GM18867 (cell line): ENCODE results near the gene DNAJC6.
A peak's percentile ranks its signal among the peaks of the same experiment; 100 is the strongest.

Experiments
- ATAC-seq: cut with Tn5 transposase; IDR thresholded peaks from one replicate; pipeline ENCODE4 v1.9.1; 2021; ENCODE audit warnings: mild to moderate bottlenecking, moderate library complexity; ENCODE audit not compliant: unreplicated experiment

DNAJC6 gene

GRCh38 chr1:65399003-65399402 is 89.7 kb downstream of the DNAJC6 start:
- no peak for ATAC-seq

GRCh38 chr1:65401612-65402011 is 92.3 kb downstream of the DNAJC6 start:
- no peak for ATAC-seq

GRCh38 chr1:65404941-65405340 is 95.6 kb downstream of the DNAJC6 start:
- no peak for ATAC-seq

- no peak for ATAC-seq
Observed at GRCh38 chr1:65407877-65408276, 98.5 kb downstream of the DNAJC6 start.

GRCh38 chr1:65409314-65409713 is 100.0 kb downstream of the DNAJC6 start:
- ATAC-seq: no peak

GRCh38 chr1:65409816-65410326 is 100.5 kb downstream of the DNAJC6 start:
- ATAC-seq: no peak

GRCh38 chr1:65412256-65412983 is 103.1 kb downstream of the DNAJC6 start:
- no peak for ATAC-seq

- ATAC-seq: no peak
Observed at GRCh38 chr1:65412984-65413375, 103.6 kb downstream of the DNAJC6 start.

GRCh38 chr1:65414538-65414937 is 105.2 kb downstream of the DNAJC6 start:
- ATAC-seq: no peak

GRCh38 chr1:65416767-65417166 is 107.4 kb downstream of the DNAJC6 start:
- no peak for ATAC-seq

- ATAC-seq: no peak
Observed at GRCh38 chr1:65417729-65418128, 108.4 kb downstream of the DNAJC6 start.

- no peak for ATAC-seq
Observed at GRCh38 chr1:65418522-65419185, 109.3 kb downstream of the DNAJC6 start.

GRCh38 chr1:65419681-65420589 is 110.6 kb downstream of the DNAJC6 start:
- ATAC-seq: peak; percentile 91

GRCh38 chr1:65420590-65421350 is 111.4 kb downstream of the DNAJC6 start, which contains the start of the genes LEPR and LEPROT:
Gene LEPR, plus strand, starts transcription at chr1:65420668. Its CDS starts 144,898 bp downstream, at chr1:65565566.
Gene LEPROT, plus strand, starts transcription at chr1:65420668. Its CDS starts 57 bp downstream, at chr1:65420725.
- ATAC-seq: peak; percentile 63

GRCh38 chr1:65421351-65422025 is 112.1 kb downstream of the DNAJC6 start:
- ATAC-seq: no peak

- ATAC-seq: no peak
Observed at GRCh38 chr1:65422241-65423203, 113.2 kb downstream of the DNAJC6 start.

GRCh38 chr1:65423884-65424572 is 114.7 kb downstream of the DNAJC6 start:
- ATAC-seq: no peak

- ATAC-seq: no peak
Observed at GRCh38 chr1:65424573-65424889, 115.2 kb downstream of the DNAJC6 start.
